ENCODE measurements around the gene TMEM80.

GRCh38 chr11:703506-703905, 7.9 kb downstream of the TMEM80 start:
- no peak for TF ChIP-seq GATA2 (IDR thresholded peaks at IDR 0.05; ENCODE audit: low read depth, low read length)
- no peak for TF ChIP-seq GATA3 (IDR thresholded peaks at IDR 0.05; ENCODE audit: low read depth, low read length)
